DND-41 (cell line): ENCODE measurements around the gene CFHR1.
"Not testable (repeated sequence)": the region's sequence is repeated elsewhere in the genome, so short reads cannot be mapped to it uniquely, and the experiment has no call there.

Experiments used
- ATAC-seq: fragments of 200-7000 bp; cut with Tn5 transposase; 3 replicates; pipeline ENCODE4 v1.9.1; 2021; ENCODE audit warnings: low read depth; ENCODE audit not compliant: insufficient read depth
- DNase-seq: peaks from one replicate; pipeline ENCODE4 v3.0.0-alpha.2; 2020
- H2AFZ ChIP-seq: 2 replicates; pipeline ENCODE4 v1.6.0; 2012; ENCODE audit warnings: low read depth, low read length
- H3K27ac ChIP-seq: 2 replicates; pipeline ENCODE4 v1.5.1; 2012; ENCODE audit warnings: low read length, inconsistent platforms
- H3K27me3 ChIP-seq: fragments of 200-600 bp; sonication (generic); 2 replicates; pipeline ENCODE4 v1.6.0; 2012; ENCODE audit warnings: low read length, mild to moderate bottlenecking, inconsistent platforms; ENCODE audit not compliant: insufficient read depth, poor library complexity
- H3K36me3 ChIP-seq: 2 replicates; pipeline ENCODE4 v1.5.1; 2012; ENCODE audit warnings: low read length, inconsistent platforms; ENCODE audit not compliant: insufficient read depth
- H3K4me1 ChIP-seq: 2 replicates; pipeline ENCODE4 v1.5.1; 2012; ENCODE audit warnings: mild to moderate bottlenecking, low read length; ENCODE audit not compliant: insufficient read depth
- H3K4me2 ChIP-seq: 2 replicates; pipeline ENCODE4 v1.6.0; 2012; ENCODE audit warnings: mild to moderate bottlenecking, moderate library complexity, low read length, inconsistent platforms; ENCODE audit not compliant: insufficient read depth
- H3K4me3 ChIP-seq, 2 experiments: fragments of 200-600 bp in 1 of 2; shearing (Covaris generic) in 1 of 2; 2 replicates each; pipeline ENCODE4 v1.5.1; 2012 to 2016; ENCODE audit warnings: inconsistent platforms in 2 of 2, low read length in 2 of 2, mild to moderate bottlenecking in 2 of 2, low read depth in 1 of 2, moderate library complexity in 1 of 2
- H3K79me2 ChIP-seq: 2 replicates; pipeline ENCODE4 v1.6.0; 2012; ENCODE audit warnings: low read length, inconsistent platforms; ENCODE audit not compliant: insufficient read depth
- H3K9ac ChIP-seq: 2 replicates; pipeline ENCODE4 v1.6.0; 2012; ENCODE audit warnings: low read depth, mild to moderate bottlenecking, inconsistent platforms, low read length, moderate library complexity
- H3K9me3 ChIP-seq: 2 replicates; pipeline ENCODE4 v1.5.1; 2012; ENCODE audit warnings: low read length, moderate library complexity, mild to moderate bottlenecking, inconsistent platforms; ENCODE audit not compliant: insufficient read depth, severe bottlenecking
- H4K20me1 ChIP-seq: 2 replicates; pipeline ENCODE4 v1.6.0; 2012; ENCODE audit warnings: low read length; ENCODE audit not compliant: insufficient read depth
- CTCF ChIP-seq: IDR thresholded peaks from 2 replicates; pipeline ENCODE4 v1.5.1; 2012; ENCODE audit warnings: borderline replicate concordance, low read length, moderate library complexity, mild to moderate bottlenecking; ENCODE audit not compliant: poor library complexity, severe bottlenecking; ENCODE audit errors: extremely low read depth
- EZH2 ChIP-seq: IDR thresholded peaks from 3 replicates; pipeline ENCODE4 v1.6.1; 2012; ENCODE audit warnings: borderline replicate concordance, low read depth, mild to moderate bottlenecking, moderate library complexity, low read length, inconsistent platforms; ENCODE audit not compliant: severe bottlenecking

The CFHR1 gene

GRCh38 chr1:196797891-196798290 is 21.6 kb upstream of the CFHR1 start:
- H3K9ac ChIP-seq: no peak overlapping the region
- no peaks in the 10 kb centered on the region for H3K36me3 ChIP-seq
- H4K20me1 ChIP-seq: no peaks in the 10 kb centered on the region
- H3K4me3 ChIP-seq: no peak overlapping the region
- no peak overlapping the region for H2AFZ ChIP-seq
- no peaks in the 10 kb centered on the region for H3K4me1 ChIP-seq
- no peaks in the 10 kb centered on the region for H3K79me2 ChIP-seq
- H3K9me3 ChIP-seq: no peaks in the 10 kb centered on the region
- ATAC-seq (no peak), DNase-seq (no peak)
- H3K27ac ChIP-seq: no peak overlapping the region
- H3K27me3 ChIP-seq: no peaks in the 10 kb centered on the region
- TF ChIP-seq CTCF (no peak), EZH2 (no peak)
- H3K4me2 ChIP-seq: no peak overlapping the region

GRCh38 chr1:196801920-196802319 is 17.6 kb upstream of the CFHR1 start:
- H3K27me3 ChIP-seq, H3K27ac ChIP-seq, H2AFZ ChIP-seq, ATAC-seq, H3K4me2 ChIP-seq, DNase-seq, H3K4me1 ChIP-seq, H3K4me3 ChIP-seq, H4K20me1 ChIP-seq, H3K36me3 ChIP-seq, H3K79me2 ChIP-seq, H3K9me3 ChIP-seq, H3K9ac ChIP-seq: not testable (repeated sequence)

GRCh38 chr1:196808529-196809235 is 10.8 kb upstream of the CFHR1 start:
- TF ChIP-seq EZH2 (no peak), CTCF (no peak)
- DNase-seq: no peak
- Histone ChIP-seq H3K9ac (no peak overlapping the region), H3K9me3 (no peaks in the 10 kb centered on the region), H4K20me1 (no peaks in the 10 kb centered on the region), H3K27me3 (no peaks in the 10 kb centered on the region), H3K4me1 (no peaks in the 10 kb centered on the region), H3K36me3 (no peaks in the 10 kb centered on the region), H2AFZ (no peak overlapping the region), H3K4me3 (no peak overlapping the region), H3K27ac (no peak overlapping the region), H3K79me2 (no peaks in the 10 kb centered on the region), H3K4me2 (no peak overlapping the region)
- ATAC-seq: no peak

GRCh38 chr1:196817442-196817841 is 2.1 kb upstream of the CFHR1 start:
- not testable (repeated sequence) for H3K4me2 ChIP-seq, H3K4me1 ChIP-seq, H3K4me3 ChIP-seq, H3K27ac ChIP-seq, H3K36me3 ChIP-seq, H4K20me1 ChIP-seq, H2AFZ ChIP-seq, H3K79me2 ChIP-seq, H3K9ac ChIP-seq, H3K27me3 ChIP-seq, ATAC-seq, H3K9me3 ChIP-seq, DNase-seq
